ENCODE results near the gene TMEM120B. TPM values are rescaled to one million over a fixed set of nuclear protein-coding genes. Genes with fewer than 3 reads are reported as not detected.

Gene TMEM120B
- polyA plus RNA-seq, 1 donor from 2014 or later = 9.8 TPM

DNA sequence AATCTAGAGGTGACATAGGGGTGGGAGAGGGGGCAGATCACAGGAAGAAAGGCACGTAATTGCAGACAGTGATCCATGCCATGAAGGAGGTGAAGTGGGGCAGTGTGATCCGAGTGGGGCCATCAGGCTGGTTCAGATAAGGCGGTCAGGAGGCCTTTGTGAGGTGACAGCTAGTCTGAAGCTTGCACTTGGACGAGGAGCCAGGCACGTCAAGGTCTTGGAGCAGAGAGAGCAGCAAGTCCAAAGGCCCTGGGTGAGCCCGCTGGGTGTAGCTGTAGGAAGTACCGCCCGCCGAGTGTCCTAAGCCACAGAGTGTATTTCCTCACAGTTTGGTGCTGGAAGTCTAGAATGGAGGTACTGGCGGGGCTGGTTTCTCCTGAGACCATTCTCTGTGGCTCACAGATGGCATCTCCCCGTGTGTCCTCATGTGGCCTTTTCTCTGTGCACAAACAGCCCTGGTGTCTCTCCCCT lies 57.3 kb downstream of the TMEM120B start:
- Histone ChIP-seq H3K9me2 (ENCODE audit: insufficient read depth, low read length) (no peaks in the 10 kb centered on the region), H3K4me3 (ENCODE audit: low read length) (no peak overlapping the region), H3F3A (ENCODE audit: insufficient read depth, low read length, poor library complexity, severe bottlenecking) (no peaks in the 10 kb centered on the region), H4K20me1 (ENCODE audit: insufficient read depth) (no peaks in the 10 kb centered on the region), H3K9ac (ENCODE audit: low read length) (no peak overlapping the region), H3K79me2 (replicated peaks; ENCODE audit: insufficient read depth, low read length) (no peaks in the 10 kb centered on the region), H3K4me2 (ENCODE audit: low read length) (no peak overlapping the region), H3K27me3 (ENCODE audit: insufficient read depth, low read depth, low read length) (no peaks in the 10 kb centered on the region), H3K27ac (ENCODE audit: low read length) (no peak overlapping the region), H3K9me3 (ENCODE audit: low read length) (no peaks in the 10 kb centered on the region), H2AFZ (ENCODE audit: low read depth, low read length) (no peak overlapping the region), H3K36me3 (ENCODE audit: insufficient read depth, low read length) (no peaks in the 10 kb centered on the region)
- no peak for TF ChIP-seq CTCF (IDR thresholded peaks at IDR 0.05; ENCODE audit: poor library complexity, severe bottlenecking)
- TF ChIP-seq SMC3 (conservative IDR thresholded peaks at IDR 0.05; ENCODE audit: poor library complexity) = no peak
- TF ChIP-seq, protein P1, sequence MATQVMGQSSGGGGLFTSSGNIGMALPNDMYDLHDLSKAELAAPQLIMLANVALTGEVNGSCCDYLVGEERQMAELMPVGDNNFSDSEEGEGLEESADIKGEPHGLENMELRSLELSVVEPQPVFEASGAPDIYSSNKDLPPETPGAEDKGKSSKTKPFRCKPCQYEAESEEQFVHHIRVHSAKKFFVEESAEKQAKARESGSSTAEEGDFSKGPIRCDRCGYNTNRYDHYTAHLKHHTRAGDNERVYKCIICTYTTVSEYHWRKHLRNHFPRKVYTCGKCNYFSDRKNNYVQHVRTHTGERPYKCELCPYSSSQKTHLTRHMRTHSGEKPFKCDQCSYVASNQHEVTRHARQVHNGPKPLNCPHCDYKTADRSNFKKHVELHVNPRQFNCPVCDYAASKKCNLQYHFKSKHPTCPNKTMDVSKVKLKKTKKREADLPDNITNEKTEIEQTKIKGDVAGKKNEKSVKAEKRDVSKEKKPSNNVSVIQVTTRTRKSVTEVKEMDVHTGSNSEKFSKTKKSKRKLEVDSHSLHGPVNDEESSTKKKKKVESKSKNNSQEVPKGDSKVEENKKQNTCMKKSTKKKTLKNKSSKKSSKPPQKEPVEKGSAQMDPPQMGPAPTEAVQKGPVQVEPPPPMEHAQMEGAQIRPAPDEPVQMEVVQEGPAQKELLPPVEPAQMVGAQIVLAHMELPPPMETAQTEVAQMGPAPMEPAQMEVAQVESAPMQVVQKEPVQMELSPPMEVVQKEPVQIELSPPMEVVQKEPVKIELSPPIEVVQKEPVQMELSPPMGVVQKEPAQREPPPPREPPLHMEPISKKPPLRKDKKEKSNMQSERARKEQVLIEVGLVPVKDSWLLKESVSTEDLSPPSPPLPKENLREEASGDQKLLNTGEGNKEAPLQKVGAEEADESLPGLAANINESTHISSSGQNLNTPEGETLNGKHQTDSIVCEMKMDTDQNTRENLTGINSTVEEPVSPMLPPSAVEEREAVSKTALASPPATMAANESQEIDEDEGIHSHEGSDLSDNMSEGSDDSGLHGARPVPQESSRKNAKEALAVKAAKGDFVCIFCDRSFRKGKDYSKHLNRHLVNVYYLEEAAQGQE (IDR thresholded peaks at IDR 0.05; ENCODE audit: borderline replicate concordance) = no peak
- TF ChIP-seq EP300 (conservative IDR thresholded peaks at IDR 0.05; ENCODE audit: poor library complexity, severe bottlenecking) = no peak
- TF ChIP-seq EZH2 (IDR thresholded peaks at IDR 0.05; ENCODE audit: borderline replicate concordance, insufficient read depth, low read length, poor library complexity, severe bottlenecking) = no peak
- TF ChIP-seq POLR2AphosphoS5 (IDR thresholded peaks at IDR 0.05) = no peak
- no peak for TF ChIP-seq RAD21 (conservative IDR thresholded peaks at IDR 0.05)
- no peak for TF ChIP-seq TAF1 (IDR thresholded peaks at IDR 0.05; ENCODE audit: low read depth)
- TF ChIP-seq MXI1 (conservative IDR thresholded peaks at IDR 0.05; ENCODE audit: poor library complexity, severe bottlenecking) = no peak

DNA sequence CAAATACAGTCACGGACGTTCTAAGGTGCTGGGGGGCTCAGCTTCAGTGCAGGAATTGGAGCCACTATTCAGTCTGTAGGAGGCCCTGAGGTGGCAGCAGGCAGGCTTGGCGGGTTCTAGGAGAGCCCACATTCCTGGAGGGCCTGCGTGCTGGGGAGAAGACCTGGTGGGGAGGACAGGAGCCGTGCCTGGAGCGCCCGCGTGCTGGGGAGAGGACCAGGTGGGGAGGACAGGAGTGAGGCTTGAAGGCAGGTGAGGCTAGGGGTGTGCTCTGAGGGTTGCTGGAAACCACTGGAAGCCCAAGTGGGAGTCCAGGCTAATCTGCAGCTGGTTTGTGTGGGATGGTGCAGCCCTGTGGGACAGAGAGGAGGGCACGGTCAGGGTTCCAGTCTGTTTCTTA lies 57.8 kb downstream of the TMEM120B start:
- no peak overlapping the region for H3K27ac ChIP-seq (ENCODE audit: low read length)

More for the DNA sequence above, 57.8 kb downstream of the TMEM120B start:
- H2AFZ ChIP-seq (ENCODE audit: low read depth, low read length) = no peak overlapping the region
- no peaks in the 10 kb centered on the region for H3K27me3 ChIP-seq (ENCODE audit: insufficient read depth, low read depth, low read length)
- no peaks in the 10 kb centered on the region for H3K9me3 ChIP-seq (ENCODE audit: low read length)
- H3F3A ChIP-seq (ENCODE audit: insufficient read depth, low read length, poor library complexity, severe bottlenecking) = no peaks in the 10 kb centered on the region
- H3K4me2 ChIP-seq (ENCODE audit: low read length) = no peak overlapping the region
- TF ChIP-seq EZH2 (IDR thresholded peaks at IDR 0.05; ENCODE audit: borderline replicate concordance, insufficient read depth, low read length, poor library complexity, severe bottlenecking) = no peak
- no peak for TF ChIP-seq POLR2AphosphoS5 (IDR thresholded peaks at IDR 0.05)
- no peak overlapping the region for H3K4me3 ChIP-seq (ENCODE audit: low read length)
- no peaks in the 10 kb centered on the region for H3K36me3 ChIP-seq (ENCODE audit: insufficient read depth, low read length)
- no peaks in the 10 kb centered on the region for H4K20me1 ChIP-seq (ENCODE audit: insufficient read depth)
- H3K9me2 ChIP-seq (ENCODE audit: insufficient read depth, low read length) = no peaks in the 10 kb centered on the region
- H3K9ac ChIP-seq (ENCODE audit: low read length) = no peak overlapping the region
- no peaks in the 10 kb centered on the region for H3K79me2 ChIP-seq (replicated peaks; ENCODE audit: insufficient read depth, low read length)
